Gastroesophageal sphincter (tissue), 4 donors: ENCODE data around the gene KDM5B. TPM values are rescaled to one million over a fixed set of nuclear protein-coding genes. Genes with fewer than 3 reads are reported as not detected.

Experiments used
- ATAC-seq: fragments of 150-250 bp; one replicate; pipeline ENCODE4 v1.9.1; 2016; ENCODE audit warnings: mild to moderate bottlenecking, moderate library complexity
- H3K27ac ChIP-seq, 4 donors: fragments of 200-600 bp; sonication (generic) in 3 of 4; 1 replicate in 3 of 4; 2 replicates in 1 of 4; pipeline ENCODE4 v1.5.1; 2016 to 2019
- H3K27me3 ChIP-seq: fragments of 200-600 bp; sonication (generic); one replicate; pipeline ENCODE4 v1.5.1; 2019
- H3K36me3 ChIP-seq, 2 donors: fragments of 200-600 bp; sonication (generic); one replicate each; pipeline ENCODE4 v1.5.1; 2019; ENCODE audit warnings: control low read depth in 1 of 2
- H3K4me1 ChIP-seq, 3 donors: fragments of 200-600 bp; sonication (generic); 1 replicate in 2 of 3; 2 replicates in 1 of 3; pipeline ENCODE4 v1.5.1; 2016 to 2019; ENCODE audit warnings: control low read depth in 2 of 3
- H3K4me3 ChIP-seq, 2 donors: fragments of 200-600 bp; sonication (generic); one replicate each; pipeline ENCODE4 v1.5.1; 2019; ENCODE audit warnings: mild to moderate bottlenecking in 1 of 2, moderate library complexity in 1 of 2
- H3K9me3 ChIP-seq, 3 donors: fragments of 200-600 bp; sonication (generic); one replicate each; pipeline ENCODE4 v1.5.1; 2017 to 2019; ENCODE audit warnings: control low read depth in 2 of 3
- EP300 ChIP-seq: sonication (generic); formaldehyde crosslinking; IDR thresholded peaks from one replicate; pipeline ENCODE4 v1.6.1; 2017; ENCODE audit warnings: antibody characterized with exemption, mild to moderate bottlenecking
- POLR2A ChIP-seq, 2 donors: fragments of 450-650 bp; IDR thresholded peaks; one replicate each; pipeline ENCODE4 v1.6.1; 2017; ENCODE audit warnings: antibody characterized with exemption in 2 of 2, mild to moderate bottlenecking in 2 of 2, moderate library complexity in 1 of 2
- POLR2AphosphoS5 ChIP-seq: sonication (generic); formaldehyde crosslinking; IDR thresholded peaks from one replicate; pipeline ENCODE4 v1.6.1; 2017; ENCODE audit warnings: antibody characterized with exemption
- WGBS, 2 donors: methylation state at CpG; one replicate each; pipeline ENCODE4 v1.1.5; 2018; ENCODE audit warnings: low coverage in 1 of 2; 5-methylcytosine and 5-hydroxymethylcytosine counted together
- total RNA-seq, 4 donors: library from RNA; depleted of rRNA; stranded (reverse); fragments of >200 nt; gene quantifications; one replicate each; pipeline ENCODE4 v1.1.0, GENCODE V29; 2016
- TF ChIP-seq, protein P1 (sequence below), 4 experiments: fragments of 200-600 bp in 2 of 4; fragments of 450-650 bp in 2 of 4; sonication (generic) in 1 of 4; IDR thresholded peaks; one replicate each; pipeline ENCODE4 v1.5.1; 2017 to 2019; ENCODE audit warnings: antibody characterized with exemption in 4 of 4, mild to moderate bottlenecking in 2 of 4, moderate library complexity in 2 of 4

KDM5B gene
- total RNA-seq, 4 donors from 2014 or later: 29.2 to 41.4 (median 34.8) TPM

DNA sequence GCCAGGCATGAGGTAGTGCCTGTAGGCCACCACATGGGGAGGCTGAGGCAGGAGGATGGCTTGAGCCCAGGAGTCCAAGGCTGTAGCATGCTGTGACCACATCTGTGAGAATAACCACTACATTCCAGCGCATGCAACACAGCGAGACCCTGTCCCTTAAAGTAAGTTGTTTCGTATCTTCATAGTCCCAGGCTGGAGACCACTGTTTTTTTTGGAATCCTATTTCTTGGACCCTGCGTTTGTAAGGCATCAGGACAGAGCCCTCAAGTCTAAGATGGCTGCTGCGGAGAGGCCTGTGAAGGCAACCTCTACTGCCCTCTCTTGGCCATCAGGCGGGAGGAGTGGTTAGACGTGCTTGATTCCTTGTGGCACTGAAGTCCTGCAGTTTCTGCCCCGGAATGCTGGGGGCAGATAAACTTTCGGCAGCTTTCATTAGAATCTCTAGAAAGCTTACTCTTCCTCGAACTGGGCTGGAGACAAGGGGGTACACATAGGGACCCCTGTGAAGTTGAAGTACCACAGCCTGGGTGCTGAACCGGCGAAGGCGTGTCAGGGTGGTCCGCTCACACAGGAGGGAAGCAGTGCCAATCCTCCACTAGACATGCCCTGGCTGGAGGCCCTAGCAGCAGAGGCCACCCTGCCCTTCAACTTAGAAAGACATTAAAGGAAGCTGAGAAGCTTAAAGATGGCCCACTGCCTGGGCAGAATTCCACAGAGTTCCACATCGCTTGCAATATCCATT, 44.1 kb upstream of the KDM5B start:
- Histone ChIP-seq H3K9me3 (no peaks in the 10 kb centered on the region), H3K36me3 (no peaks in the 10 kb centered on the region), H3K4me1 (no peaks in the 10 kb centered on the region), H3K27ac (no peak overlapping the region), H3K27me3 (no peaks in the 10 kb centered on the region), H3K4me3 (no peak overlapping the region)
- 82% methylated on average over 4 of the region's 15 CpGs; no CpG with 5 or more reads in 1 of the 2 donors for WGBS, 2 donors
- no peak for TF ChIP-seq POLR2AphosphoS5
- TF ChIP-seq, protein P1, sequence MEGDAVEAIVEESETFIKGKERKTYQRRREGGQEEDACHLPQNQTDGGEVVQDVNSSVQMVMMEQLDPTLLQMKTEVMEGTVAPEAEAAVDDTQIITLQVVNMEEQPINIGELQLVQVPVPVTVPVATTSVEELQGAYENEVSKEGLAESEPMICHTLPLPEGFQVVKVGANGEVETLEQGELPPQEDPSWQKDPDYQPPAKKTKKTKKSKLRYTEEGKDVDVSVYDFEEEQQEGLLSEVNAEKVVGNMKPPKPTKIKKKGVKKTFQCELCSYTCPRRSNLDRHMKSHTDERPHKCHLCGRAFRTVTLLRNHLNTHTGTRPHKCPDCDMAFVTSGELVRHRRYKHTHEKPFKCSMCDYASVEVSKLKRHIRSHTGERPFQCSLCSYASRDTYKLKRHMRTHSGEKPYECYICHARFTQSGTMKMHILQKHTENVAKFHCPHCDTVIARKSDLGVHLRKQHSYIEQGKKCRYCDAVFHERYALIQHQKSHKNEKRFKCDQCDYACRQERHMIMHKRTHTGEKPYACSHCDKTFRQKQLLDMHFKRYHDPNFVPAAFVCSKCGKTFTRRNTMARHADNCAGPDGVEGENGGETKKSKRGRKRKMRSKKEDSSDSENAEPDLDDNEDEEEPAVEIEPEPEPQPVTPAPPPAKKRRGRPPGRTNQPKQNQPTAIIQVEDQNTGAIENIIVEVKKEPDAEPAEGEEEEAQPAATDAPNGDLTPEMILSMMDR (IDR thresholded peaks at IDR 0.05): peak in 1 of 4 experiments; percentile 17
- no peak for ATAC-seq

DNA sequence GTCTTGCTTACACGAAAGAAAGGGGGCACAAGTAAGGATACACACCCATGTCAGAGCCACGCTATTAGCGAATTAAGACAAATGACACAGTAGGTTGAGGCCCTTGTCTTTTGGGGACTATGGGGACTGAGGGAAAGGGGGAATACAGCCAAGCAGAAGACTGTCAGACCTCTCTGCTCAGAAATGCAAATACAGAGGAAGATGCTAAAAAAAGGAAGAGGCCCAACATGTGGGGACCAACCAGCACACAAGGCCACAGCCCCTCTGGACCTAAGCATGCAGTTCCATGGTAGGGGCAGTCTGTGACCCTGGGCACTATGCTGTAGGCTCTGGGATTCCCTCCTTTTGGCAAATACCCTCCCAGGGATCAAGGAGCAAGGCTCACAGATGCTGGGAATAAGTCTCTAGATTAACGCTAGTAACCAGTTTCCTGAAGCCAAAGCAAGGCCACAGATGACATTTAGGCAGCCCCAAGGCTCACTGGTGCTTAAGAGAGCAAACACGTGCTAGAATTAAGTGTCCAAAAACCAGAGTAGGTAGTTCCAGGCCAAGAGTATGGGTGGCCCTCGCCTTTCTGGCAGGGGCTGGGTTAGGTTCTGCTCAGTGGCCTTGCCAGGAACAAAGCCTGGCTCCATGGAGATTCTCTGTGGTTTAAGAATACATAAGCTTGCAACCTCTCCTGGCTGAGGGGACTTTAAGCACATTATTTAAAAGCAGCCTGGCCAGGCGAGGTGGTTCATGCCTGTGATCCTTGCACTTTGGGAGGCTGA, 42.6 kb upstream of the KDM5B start:
- no peaks in the 10 kb centered on the region for H3K27me3 ChIP-seq
- no peaks in the 10 kb centered on the region for H3K4me1 ChIP-seq
- WGBS, 2 donors: 88 to 91% methylated on average over 4 to 5 of the region's 7 CpGs
- H3K4me3 ChIP-seq: no peak overlapping the region
- no peaks in the 10 kb centered on the region for H3K9me3 ChIP-seq
- TF ChIP-seq, protein P1 (IDR thresholded peaks at IDR 0.05): no peak
- TF ChIP-seq EP300 (no peak), POLR2AphosphoS5 (no peak), POLR2A (IDR thresholded peaks at IDR 0.05) (no peak)
- no peak overlapping the region for H3K27ac ChIP-seq
- H3K36me3 ChIP-seq: no peaks in the 10 kb centered on the region
- ATAC-seq: no peak

DNA sequence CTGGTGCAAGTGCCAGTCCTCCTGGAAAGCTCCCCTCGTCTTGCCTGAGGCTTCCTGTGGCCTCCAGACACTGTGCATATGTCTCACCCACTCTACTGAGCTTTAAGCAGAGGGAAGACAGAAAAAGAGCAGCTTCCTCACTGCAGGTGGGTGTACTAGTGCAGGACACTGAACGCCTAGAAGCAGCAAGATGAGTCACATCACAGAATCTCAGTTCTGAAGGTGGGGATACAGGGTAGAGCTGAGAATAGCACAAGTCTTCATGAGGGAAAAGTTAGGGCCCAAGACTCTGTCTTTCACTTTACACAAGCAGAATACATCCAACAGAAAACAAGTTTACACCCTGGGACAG, 39.9 kb upstream of the KDM5B start:
- ATAC-seq: no peak
- H3K36me3 ChIP-seq: no peaks in the 10 kb centered on the region
- H3K27ac ChIP-seq: no peak overlapping the region
- H3K9me3 ChIP-seq: no peaks in the 10 kb centered on the region
- no peaks in the 10 kb centered on the region for H3K27me3 ChIP-seq
- H3K4me1 ChIP-seq: no peaks in the 10 kb centered on the region
- TF ChIP-seq POLR2AphosphoS5: no peak
- TF ChIP-seq EP300: no peak
- TF ChIP-seq POLR2A (IDR thresholded peaks at IDR 0.05): no peak
- TF ChIP-seq, protein P1 (IDR thresholded peaks at IDR 0.05): no peak
- H3K4me3 ChIP-seq: no peak overlapping the region
- WGBS, 2 donors: 72% methylated on average over 2 of the region's 2 CpGs; no CpG with 5 or more reads in 1 of the 2 donors

DNA sequence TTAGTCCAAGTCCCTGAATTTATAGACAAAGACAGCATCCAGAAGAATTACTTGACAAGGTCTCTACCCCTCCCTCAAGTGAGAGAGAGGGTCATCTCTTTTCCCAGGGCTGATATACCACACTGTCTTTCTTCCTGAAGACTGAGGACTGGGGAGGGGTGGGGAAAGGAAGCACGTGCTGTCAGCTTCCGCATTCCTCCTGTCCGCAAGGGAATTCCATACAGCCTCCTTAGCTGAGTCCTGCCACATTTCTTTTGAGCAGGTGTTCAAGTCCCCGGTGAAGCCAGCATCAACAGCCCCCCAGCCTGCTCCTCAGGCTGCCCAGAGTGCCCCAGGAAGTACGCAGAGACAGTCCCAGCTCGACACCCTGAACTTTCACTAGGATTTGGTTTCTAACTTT, 36.7 kb upstream of the KDM5B start:
- H3K27ac ChIP-seq: no peak overlapping the region
- no peak overlapping the region for H3K4me3 ChIP-seq
- 48 to 68% methylated on average over 3 to 6 of the region's 6 CpGs for WGBS, 2 donors
- H3K27me3 ChIP-seq: no peaks in the 10 kb centered on the region
- H3K36me3 ChIP-seq: no peaks in the 10 kb centered on the region
- no peak for ATAC-seq
- no peak for TF ChIP-seq POLR2A (IDR thresholded peaks at IDR 0.05)
- TF ChIP-seq POLR2AphosphoS5: no peak
- TF ChIP-seq, protein P1 (IDR thresholded peaks at IDR 0.05): no peak
- no peak for TF ChIP-seq EP300
- H3K4me1 ChIP-seq: no peaks in the 10 kb centered on the region
- no peaks in the 10 kb centered on the region for H3K9me3 ChIP-seq

DNA sequence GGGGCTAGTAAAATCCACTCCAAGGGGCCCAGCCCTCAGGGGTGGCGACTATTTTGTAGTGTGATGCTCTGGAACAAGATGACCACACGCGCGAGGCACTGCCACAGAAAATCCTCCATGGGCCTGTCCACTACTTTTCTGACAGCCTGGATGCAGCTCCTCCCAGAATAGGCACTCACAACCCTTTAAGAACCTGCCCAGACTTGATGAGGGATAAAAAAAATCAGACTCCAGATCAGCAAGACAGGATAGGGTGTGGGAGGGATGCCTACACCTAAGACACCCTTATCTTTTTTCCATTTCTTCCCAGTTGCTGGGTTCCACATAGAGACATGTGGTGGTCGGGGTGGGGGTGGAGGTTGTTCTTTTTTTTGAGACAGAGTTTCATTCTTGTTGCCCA, 36.0 kb upstream of the KDM5B start:
- 80 to 95% methylated on average over 1 to 4 of the region's 5 CpGs for WGBS, 2 donors
- Histone ChIP-seq H3K36me3 (no peaks in the 10 kb centered on the region), H3K4me3 (no peak overlapping the region), H3K27ac (no peak overlapping the region), H3K9me3 (no peaks in the 10 kb centered on the region), H3K27me3 (no peaks in the 10 kb centered on the region), H3K4me1 (no peaks in the 10 kb centered on the region)
- TF ChIP-seq EP300 (no peak), POLR2A (IDR thresholded peaks at IDR 0.05) (no peak), POLR2AphosphoS5 (no peak)
- TF ChIP-seq, protein P1 (IDR thresholded peaks at IDR 0.05): no peak
- ATAC-seq: no peak
